WTC11 (cell line): Measurements from ENCODE around the gene GNAO1.

Experiments used
- ATF6 ChIP-seq: sonication (generic); formaldehyde crosslinking; IDR thresholded peaks from 2 replicates; pipeline ENCODE4 v1.8.1; 2023; ENCODE audit warnings: mild to moderate bottlenecking, missing genetic modification reagents
- CBFB ChIP-seq: sonication (generic); formaldehyde crosslinking; IDR thresholded peaks from 2 replicates; pipeline ENCODE4 v1.8.1; 2022; ENCODE audit warnings: mild to moderate bottlenecking, low read depth, missing genetic modification reagents
- CREB1 ChIP-seq: sonication (generic); formaldehyde crosslinking; IDR thresholded peaks from 2 replicates; pipeline ENCODE4 v1.8.0; 2023; ENCODE audit warnings: mild to moderate bottlenecking, missing genetic modification reagents
- CTCF ChIP-seq: fragments of 200-600 bp; IDR thresholded peaks from 2 replicates; pipeline ENCODE4 v1.8.0; 2022; ENCODE audit warnings: antibody characterized with exemption
- FOXP4 ChIP-seq: sonication (generic); formaldehyde crosslinking; IDR thresholded peaks from 2 replicates; pipeline ENCODE4 v1.8.0; 2022; ENCODE audit warnings: mild to moderate bottlenecking, missing genetic modification reagents
- JUN ChIP-seq: sonication (generic); formaldehyde crosslinking; IDR thresholded peaks from 2 replicates; pipeline ENCODE4 v1.8.0; 2023; ENCODE audit warnings: mild to moderate bottlenecking, missing genetic modification reagents
- NFYB ChIP-seq: sonication (generic); formaldehyde crosslinking; conservative IDR thresholded peaks from 2 replicates; pipeline ENCODE4 v1.8.0; 2022; ENCODE audit warnings: low read depth, missing genetic modification reagents
- PRRX2 ChIP-seq: fragments of 250-450 bp; sonication (Bioruptor Pico); IDR thresholded peaks from 2 replicates; pipeline ENCODE4 v1.8.0; 2021; ENCODE audit warnings: mild to moderate bottlenecking
- TP53 ChIP-seq: sonication (generic); formaldehyde crosslinking; IDR thresholded peaks from 2 replicates; pipeline ENCODE4 v1.8.1; 2023; ENCODE audit warnings: mild to moderate bottlenecking, missing genetic modification reagents
- ZBTB21 ChIP-seq: sonication (generic); formaldehyde crosslinking; IDR thresholded peaks from 2 replicates; pipeline ENCODE4 v1.8.1; 2023; ENCODE audit warnings: mild to moderate bottlenecking, missing genetic modification reagents, borderline replicate concordance
- ZNF512 ChIP-seq: sonication (generic); formaldehyde crosslinking; IDR thresholded peaks from 2 replicates; pipeline ENCODE4 v1.8.1; 2022; ENCODE audit warnings: missing genetic modification reagents, borderline replicate concordance

- TF ChIP-seq CBFB (CRISPR knock-in tag) (no peak), CTCF (no peak), PRRX2 (no peak), FOXP4 (no peak), ZBTB21 (CRISPR knock-in tag) (no peak), ZNF512 (CRISPR knock-in tag) (no peak), CREB1 (CRISPR knock-in tag) (no peak), NFYB (CRISPR knock-in tag) (no peak), ATF6 (CRISPR knock-in tag) (no peak), JUN (CRISPR knock-in tag) (no peak), TP53 (CRISPR knock-in tag) (no peak)
These were observed 114.8 kb downstream of the GNAO1 start for GRCh38 chr16:56305956-56306565.
